Right lobe of liver (tissue), 6 donors: Measurements from ENCODE around the gene PRKN. TPM values are rescaled to one million over a fixed set of nuclear protein-coding genes. Genes with fewer than 3 reads are reported as not detected.

Experiments used
- ATAC-seq, 4 donors: fragments of 200-7000 bp; cut with Tn5 transposase; one replicate each; pipeline ENCODE4 v1.9.1; 2020; ENCODE audit warnings: mild to moderate bottlenecking in 4 of 4, moderate library complexity in 4 of 4
- DNase-seq, 3 donors: peaks; one replicate each; pipeline ENCODE4 v3.0.0-alpha.2; 2020
- H3K27ac ChIP-seq, 3 donors: fragments of 200-600 bp; one replicate each; pipeline ENCODE4 v1.8.0; 2022
- H3K27me3 ChIP-seq, 2 donors: fragments of 200-600 bp; one replicate each; pipeline ENCODE4 v1.8.0; 2022
- H3K36me3 ChIP-seq, 4 donors: fragments of 200-600 bp; sonication (generic) in 1 of 4; one replicate each; pipeline versions ENCODE4 v1.5.1 to v1.8.0; 2017 to 2022; ENCODE audit warnings: control low read depth in 1 of 4
- H3K4me1 ChIP-seq, 4 donors: fragments of 200-600 bp; sonication (generic) in 1 of 4; one replicate each; pipeline versions ENCODE4 v1.5.1 to v1.8.0; 2017 to 2022; ENCODE audit warnings: control low read depth in 1 of 4
- H3K4me3 ChIP-seq, 3 donors: fragments of 200-600 bp; one replicate each; pipeline ENCODE4 v1.8.0; 2022
- H3K9me3 ChIP-seq, 4 donors: fragments of 200-600 bp; sonication (generic) in 1 of 4; one replicate each; pipeline versions ENCODE4 v1.5.1 to v1.8.0; 2017 to 2022; ENCODE audit warnings: control low read depth in 1 of 4
- CTCF ChIP-seq, 4 donors: fragments of 200-600 bp in 3 of 4; fragments of 450-650 bp in 1 of 4; IDR thresholded peaks; one replicate each; pipeline versions ENCODE4 v1.5.1 to v1.8.0; 2016 to 2022; ENCODE audit warnings: antibody characterized with exemption in 4 of 4, mild to moderate bottlenecking in 2 of 4
- POLR2A ChIP-seq: fragments of 450-650 bp; IDR thresholded peaks from one replicate; pipeline ENCODE4 v1.6.1; 2017; ENCODE audit warnings: antibody characterized with exemption, mild to moderate bottlenecking
- WGBS: methylation state at CpG from one replicate; pipeline ENCODE4 v1.1.6; 2018; ENCODE audit warnings: low coverage, low lambda C conversion rate; ENCODE audit not compliant: insufficient coverage; ENCODE audit errors: missing lambda C conversion rate; 5-methylcytosine and 5-hydroxymethylcytosine counted together
- intact Hi-C, 2 donors: fragments of 100-400 bp; cut with DNase I; formaldehyde crosslinking; loops; one replicate each; pipeline versions ENCODE4 v1.11.2 to v1.14.1; 2022
- total RNA-seq, 6 experiments: library from RNA; depleted of rRNA in 2 of 6; stranded (reverse); fragments of >200 nt in 2 of 6; fragmentation: NEBNext Ultra II Directional in 3 of 6; extraction: Animal tissue kit (Norgen Biotek cat#: 25700) in 3 of 6; gene quantifications; one replicate each; pipeline versions ENCODE4 v1.1.0 to v1.2.4, GENCODE V29; 2016 to 2023
- donor health status: DM: no; HTN: yes; CAD: no.
- donor health status: DM: no; HTN: no; CAD: no.
- donor health status: DM: no; HTN: no; CAD: no.
- donor health status: DM: no; HTN: yes; CAD: no.
- donor health status: DM: no; HTN: yes; CAD: no.

Gene PRKN
- total RNA-seq, 6 experiments from 2014 or later, result 1.1 to 3.7 (median 2.2) TPM

GRCh38 chr6:162525181-162525580 lies 202.4 kb downstream of the PRKN start:
- H3K4me3 ChIP-seq, result no peak overlapping the region
- H3K4me1 ChIP-seq, result peaks cover 0 to 13% (median 0%) of the 10 kb centered on the region in 4 donors
- no peaks in the 10 kb centered on the region for H3K36me3 ChIP-seq
- intact Hi-C loops, result no loop called here
- no peak for DNase-seq
- 93% methylated on average over 4 of the region's 6 CpGs for WGBS
- no peak for TF ChIP-seq POLR2A
- no peak for TF ChIP-seq CTCF (IDR thresholded peaks at IDR 0.05)
- ATAC-seq, result no peak
- no peaks in the 10 kb centered on the region for H3K9me3 ChIP-seq
- no peaks in the 10 kb centered on the region for H3K27me3 ChIP-seq
- H3K27ac ChIP-seq, result no peak overlapping the region

GRCh38 chr6:162512744-162513143 lies 214.8 kb downstream of the PRKN start:
- Histone ChIP-seq H3K27ac (no peak overlapping the region), H3K4me1 (no peaks in the 10 kb centered on the region), H3K36me3 (no peaks in the 10 kb centered on the region), H3K27me3 (no peaks in the 10 kb centered on the region), H3K4me3 (no peak overlapping the region), H3K9me3 (no peaks in the 10 kb centered on the region)
- ATAC-seq (no peak), DNase-seq (no peak)
- WGBS, result 88% methylated on average over 4 of the region's 4 CpGs
- no peak for TF ChIP-seq POLR2A
- TF ChIP-seq CTCF (IDR thresholded peaks at IDR 0.05), result no peak
- intact Hi-C loops, result no loop called here

GRCh38 chr6:162497389-162497788 lies 230.2 kb downstream of the PRKN start:
- Histone ChIP-seq H3K9me3 (no peaks in the 10 kb centered on the region), H3K4me1 (no peaks in the 10 kb centered on the region), H3K27me3 (no peaks in the 10 kb centered on the region), H3K27ac (no peak overlapping the region), H3K36me3 (no peaks in the 10 kb centered on the region), H3K4me3 (no peak overlapping the region)
- ATAC-seq (no peak), DNase-seq (no peak)
- 67% methylated on average over 5 of the region's 5 CpGs for WGBS
- intact Hi-C loops, result no loop called here
- TF ChIP-seq POLR2A (no peak), CTCF (IDR thresholded peaks at IDR 0.05) (no peak)

GRCh38 chr6:162493917-162494316 lies 233.6 kb downstream of the PRKN start:
- no peaks in the 10 kb centered on the region for H3K9me3 ChIP-seq
- intact Hi-C loops, result no loop called here
- TF ChIP-seq POLR2A (no peak), CTCF (IDR thresholded peaks at IDR 0.05) (no peak)
- no peaks in the 10 kb centered on the region for H3K36me3 ChIP-seq
- peaks cover 0 to 11% (median 5%) of the 10 kb centered on the region in 4 donors for H3K4me1 ChIP-seq
- H3K27ac ChIP-seq, result no peak overlapping the region
- H3K27me3 ChIP-seq, result no peaks in the 10 kb centered on the region
- ATAC-seq (no peak), DNase-seq (no peak)
- H3K4me3 ChIP-seq, result no peak overlapping the region
- 100% methylated on average over 2 of the region's 3 CpGs for WGBS

GRCh38 chr6:162491637-162492036 lies 235.9 kb downstream of the PRKN start:
- WGBS, result 100% methylated on average over 2 of the region's 9 CpGs
- intact Hi-C loops, result no loop called here
- Histone ChIP-seq H3K4me1 (peaks cover 0 to 12% (median 5%) of the 10 kb centered on the region in 4 donors), H3K36me3 (no peaks in the 10 kb centered on the region), H3K4me3 (no peak overlapping the region), H3K27ac (no peak overlapping the region), H3K9me3 (no peaks in the 10 kb centered on the region), H3K27me3 (no peaks in the 10 kb centered on the region)
- ATAC-seq (no peak), DNase-seq (no peak)
- TF ChIP-seq CTCF (IDR thresholded peaks at IDR 0.05) (no peak), POLR2A (no peak)
